Measurements from ENCODE around the gene POLG2.

Gene POLG2

GRCh38 chr17:64496786-64497564, at the start of gene POLG2:
TSS of gene POLG2 (minus strand) at chr17:64497054. CDS start at chr17:64496968, 86 bp downstream.
- peak; percentile 75 to 83 for DNase-seq

- DNase-seq, result no peak
These were observed 47.9 kb upstream of the POLG2 start for GRCh38 chr17:64544742-64545141.

- no peak for DNase-seq
These were observed 43.4 kb upstream of the POLG2 start for GRCh38 chr17:64540118-64540776.

- DNase-seq, result no peak
These were observed 41.8 kb upstream of the POLG2 start for GRCh38 chr17:64538508-64539130.

- DNase-seq, result no peak
These were observed 40.6 kb upstream of the POLG2 start for GRCh38 chr17:64537488-64537887.

GRCh38 chr17:64536913-64537312, 40.1 kb upstream of the POLG2 start:
- no peak for DNase-seq

GRCh38 chr17:64535357-64535756, 38.5 kb upstream of the POLG2 start:
- DNase-seq, result no peak

GRCh38 chr17:64534187-64534586, 37.3 kb upstream of the POLG2 start:
- no peak for DNase-seq

- DNase-seq, result no peak
These were observed 36.9 kb upstream of the POLG2 start for GRCh38 chr17:64533784-64534183.

GRCh38 chr17:64532409-64532808, 35.6 kb upstream of the POLG2 start:
- DNase-seq, result no peak

- no peak for DNase-seq
These were observed 35.1 kb upstream of the POLG2 start for GRCh38 chr17:64531955-64532371.

- no peak for DNase-seq
These were observed 32.4 kb upstream of the POLG2 start for GRCh38 chr17:64529221-64529620.

GRCh38 chr17:64527914-64528313, 31.1 kb upstream of the POLG2 start:
- DNase-seq, result no peak

GRCh38 chr17:64520359-64520758, 23.5 kb upstream of the POLG2 start:
- DNase-seq, result no peak

- no peak for DNase-seq
These were observed 22.7 kb upstream of the POLG2 start for GRCh38 chr17:64519601-64520000.

- DNase-seq, result no peak
These were observed 19.0 kb upstream of the POLG2 start for GRCh38 chr17:64515829-64516228.

GRCh38 chr17:64515419-64515818, 18.6 kb upstream of the POLG2 start:
- DNase-seq, result no peak

GRCh38 chr17:64509179-64509578, 12.3 kb upstream of the POLG2 start:
- no peak for DNase-seq

GRCh38 chr17:64508683-64509082, 11.8 kb upstream of the POLG2 start:
- DNase-seq, result no peak

- DNase-seq, result peak in 1 of 2 donors; percentile 78
These were observed 10.5 kb upstream of the POLG2 start for GRCh38 chr17:64507413-64507782.

GRCh38 chr17:64506576-64507412, 9.9 kb upstream of the POLG2 start, which contains the start of gene CEP95:
TSS of gene CEP95 (plus strand) at chr17:64506977. CDS start at chr17:64507098, 121 bp downstream.
- peak; percentile 96 to 97 for DNase-seq

- DNase-seq, result peak; percentile 96 to 97
These were observed 9.3 kb upstream of the POLG2 start, which contains the start of gene DDX5 for GRCh38 chr17:64506201-64506575. TSS of gene DDX5 (minus strand) at chr17:64506289. CDS start at chr17:64506119, 170 bp downstream.

All from hippocampal formation (tissue), 2 donors.